Fibroblast of the aortic adventitia (primary cell): Measurements from ENCODE around the gene GRB10. TPM values are rescaled to one million over a fixed set of nuclear protein-coding genes. Genes with fewer than 3 reads are reported as not detected.

Source experiments
- DNase-seq: peaks from one replicate; pipeline ENCODE4 v3.0.0-alpha.2; 2010; ENCODE audit warnings: low read depth
- H3K4me3 ChIP-seq: 2 replicates; pipeline ENCODE4 v1.5.1; 2011; ENCODE audit warnings: low read depth, mild to moderate bottlenecking, control low read depth, low read length, moderate library complexity
- CTCF ChIP-seq: IDR thresholded peaks from 2 replicates; pipeline ENCODE4 v1.5.1; 2011; ENCODE audit warnings: mild to moderate bottlenecking, low read length, control low read depth, inconsistent platforms; ENCODE audit not compliant: insufficient read depth
- total RNA-seq: library from RNA; depleted of rRNA; stranded (reverse); fragments of >200 nt; gene quantifications from 2 replicates; pipeline ENCODE4 v1.2.3, GENCODE V29; 2012; ENCODE audit warnings: low replicate concordance

GRB10 gene
- total RNA-seq, 1 donor: 39.1 TPM

- TF ChIP-seq CTCF: no peak
- H3K4me3 ChIP-seq: no peak overlapping the region
- DNase-seq: no peak
These were observed 62.4 kb downstream of the GRB10 start for GRCh38 chr7:50720295-50720694.

- TF ChIP-seq CTCF: no peak
- H3K4me3 ChIP-seq: no peak overlapping the region
- DNase-seq: no peak
These were observed 63.8 kb downstream of the GRB10 start for GRCh38 chr7:50718876-50719275.

- TF ChIP-seq CTCF: no peak
- no peak overlapping the region for H3K4me3 ChIP-seq
- DNase-seq: no peak
These were observed 64.4 kb downstream of the GRB10 start for GRCh38 chr7:50718311-50718710.

GRCh38 chr7:50717181-50717580 lies 65.5 kb downstream of the GRB10 start:
- H3K4me3 ChIP-seq: no peak overlapping the region
- no peak for TF ChIP-seq CTCF
- DNase-seq: no peak

- H3K4me3 ChIP-seq: no peak overlapping the region
- peak; percentile 28 for DNase-seq
- TF ChIP-seq CTCF: no peak
These were observed 67.8 kb downstream of the GRB10 start for GRCh38 chr7:50714857-50715256.

GRCh38 chr7:50713123-50713965 lies 69.4 kb downstream of the GRB10 start:
- DNase-seq: no peak
- H3K4me3 ChIP-seq: no peak overlapping the region
- no peak for TF ChIP-seq CTCF
